Measurements from ENCODE around the gene NUP58.

NUP58 gene

GRCh38 chr13:25301347-25302113 lies at the start of gene NUP58:
TSS of gene NUP58 (plus strand) at chr13:25301625. CDS start at chr13:25301774, 149 bp downstream.
- DNase-seq, result peak; percentile 93

GRCh38 chr13:25252225-25252624 lies 49.2 kb upstream of the NUP58 start:
- DNase-seq, result no peak

GRCh38 chr13:25252752-25253151 lies 48.7 kb upstream of the NUP58 start:
- DNase-seq, result no peak

- no peak for DNase-seq
Measured at GRCh38 chr13:25253702-25254101, 47.7 kb upstream of the NUP58 start.

GRCh38 chr13:25262261-25262660 lies 39.2 kb upstream of the NUP58 start:
- no peak for DNase-seq

GRCh38 chr13:25266706-25267105 lies 34.7 kb upstream of the NUP58 start:
- DNase-seq, result no peak

GRCh38 chr13:25267715-25268114 lies 33.7 kb upstream of the NUP58 start:
- no peak for DNase-seq

- DNase-seq, result no peak
Measured at GRCh38 chr13:25268561-25268960, 32.9 kb upstream of the NUP58 start.

- no peak for DNase-seq
Measured at GRCh38 chr13:25276748-25277147, 24.7 kb upstream of the NUP58 start.

- no peak for DNase-seq
Measured at GRCh38 chr13:25280396-25280795, 21.0 kb upstream of the NUP58 start.

- no peak for DNase-seq
Measured at GRCh38 chr13:25281193-25281934, 20.1 kb upstream of the NUP58 start.

GRCh38 chr13:25281935-25282332 lies 19.5 kb upstream of the NUP58 start:
- DNase-seq, result no peak

GRCh38 chr13:25286308-25286968 lies 15.0 kb upstream of the NUP58 start:
- peak; percentile 65 for DNase-seq

- DNase-seq, result peak; percentile 96
Measured at GRCh38 chr13:25286969-25287961, 14.2 kb upstream of the NUP58 start, which contains the start of gene MTMR6. TSS of gene MTMR6 (minus strand) at chr13:25287488. CDS start at chr13:25287247, 241 bp downstream.

- no peak for DNase-seq
Measured at GRCh38 chr13:25288966-25289365, 12.5 kb upstream of the NUP58 start.

GRCh38 chr13:25291691-25292090 lies 9.7 kb upstream of the NUP58 start:
- no peak for DNase-seq

- no peak for DNase-seq
Measured at GRCh38 chr13:25292301-25292700, 9.1 kb upstream of the NUP58 start.

GRCh38 chr13:25295228-25295627 lies 6.2 kb upstream of the NUP58 start:
- DNase-seq, result no peak

- DNase-seq, result no peak
Measured at GRCh38 chr13:25295701-25296100, 5.7 kb upstream of the NUP58 start.

- peak; percentile 19 for DNase-seq
Measured at GRCh38 chr13:25300861-25301346, 521 bp upstream of the NUP58 start.

- no peak for DNase-seq
Measured at GRCh38 chr13:25302121-25302520, 696 bp downstream of the NUP58 start.
